Measurements from ENCODE around the gene PHF21B.

PHF21B gene

GRCh38 chr22:44834065-44834464 lies 175.7 kb downstream of the PHF21B start:
- no peak for DNase-seq

DNA sequence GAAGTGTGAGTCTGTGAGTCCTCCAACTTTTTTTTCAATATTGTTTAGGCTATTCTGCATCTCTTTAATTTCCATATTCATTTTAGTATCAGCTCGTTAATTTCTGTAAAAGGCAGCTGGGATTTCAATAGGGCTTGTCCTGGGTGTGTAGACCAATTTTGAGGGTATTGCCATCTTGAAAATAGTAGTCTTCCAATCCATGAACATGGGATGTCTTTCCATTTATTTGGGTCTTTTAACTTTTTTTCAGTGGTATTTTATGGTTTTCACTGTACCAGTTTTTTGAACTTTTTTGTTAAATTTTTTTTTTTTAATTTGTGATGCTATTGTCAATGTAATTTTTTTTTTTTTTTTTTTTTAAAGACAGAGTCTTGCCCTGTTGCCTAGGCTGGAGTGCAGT lies 177.9 kb downstream of the PHF21B start:
- no peak for DNase-seq
